HG02623 (cell line): ENCODE measurements around the gene GSTT4.
"Not testable (repeated sequence)": the region's sequence is repeated elsewhere in the genome, so short reads cannot be mapped to it uniquely, and the experiment has no call there.

Experiments used
- ATAC-seq: cut with Tn5 transposase; IDR thresholded peaks from one replicate; pipeline ENCODE4 v1.9.1; 2021; ENCODE audit warnings: moderate library complexity; ENCODE audit not compliant: unreplicated experiment

The GSTT4 gene

DNA sequence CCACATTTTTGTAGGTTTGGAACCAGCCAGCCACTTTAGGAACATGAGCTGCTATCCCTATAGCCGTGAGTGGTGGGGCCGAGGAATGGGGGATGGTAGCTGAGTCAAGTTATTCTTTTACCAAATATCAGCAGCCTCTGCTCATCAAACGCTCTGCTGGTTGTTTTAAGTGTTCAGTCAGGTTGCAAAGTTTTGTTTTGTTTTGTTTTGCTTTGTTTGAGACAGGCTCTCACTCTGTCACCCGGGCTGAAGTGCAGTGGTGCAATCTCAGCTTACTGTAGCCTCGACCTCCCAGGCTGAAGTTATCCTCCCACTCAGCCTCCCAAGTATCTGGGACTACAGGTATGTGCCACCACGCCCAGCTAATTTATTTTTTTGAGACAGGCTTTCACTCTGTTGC lies 20.2 kb upstream of the GSTT4 start:
- no peak for ATAC-seq

DNA sequence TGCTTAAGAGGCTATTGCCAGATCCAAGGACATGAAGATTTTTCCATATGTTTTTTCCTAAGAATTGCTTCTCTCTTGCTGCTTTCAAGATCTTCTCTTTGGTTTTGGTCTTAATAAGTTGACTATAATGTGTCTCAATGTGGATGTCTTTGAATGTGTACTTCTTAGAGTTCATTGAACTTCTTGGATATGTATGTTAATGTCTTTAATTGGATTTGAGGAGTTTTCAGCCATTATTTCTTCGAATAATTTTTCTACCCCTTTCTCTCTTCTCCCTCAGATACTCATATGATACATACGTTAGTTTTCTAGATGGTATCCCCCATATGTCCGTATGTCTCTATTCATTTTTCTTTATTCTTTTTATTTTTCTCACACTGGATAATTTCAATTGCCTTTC lies 19.1 kb upstream of the GSTT4 start:
- ATAC-seq = no peak

DNA sequence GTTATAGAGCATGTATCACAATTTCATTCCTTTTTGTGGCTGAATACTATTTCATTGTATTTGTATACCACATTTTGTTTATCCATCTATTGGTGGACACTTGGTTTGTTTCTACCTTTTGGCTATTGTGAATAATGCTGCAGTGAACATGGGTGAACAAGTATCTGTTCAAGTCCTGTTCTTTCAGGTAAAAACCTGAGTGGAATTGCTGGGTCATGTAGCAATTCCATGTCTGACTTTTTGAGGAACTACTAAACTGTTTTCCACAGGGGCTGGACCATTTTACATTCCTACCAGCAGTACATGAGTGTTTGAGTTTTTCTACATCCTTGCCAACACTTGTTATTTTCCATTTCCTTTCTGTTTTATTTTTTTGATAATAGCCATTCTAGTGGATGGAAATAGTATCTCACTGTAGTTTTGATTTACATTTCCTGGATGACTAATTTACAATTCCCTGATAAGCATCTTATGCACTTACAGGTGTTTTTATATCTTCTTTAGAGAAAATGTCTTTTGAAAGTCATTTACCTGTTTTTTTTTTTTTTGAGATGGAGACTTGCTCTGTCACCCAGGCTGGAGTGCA lies 18.0 kb upstream of the GSTT4 start:
- ATAC-seq = no peak

DNA sequence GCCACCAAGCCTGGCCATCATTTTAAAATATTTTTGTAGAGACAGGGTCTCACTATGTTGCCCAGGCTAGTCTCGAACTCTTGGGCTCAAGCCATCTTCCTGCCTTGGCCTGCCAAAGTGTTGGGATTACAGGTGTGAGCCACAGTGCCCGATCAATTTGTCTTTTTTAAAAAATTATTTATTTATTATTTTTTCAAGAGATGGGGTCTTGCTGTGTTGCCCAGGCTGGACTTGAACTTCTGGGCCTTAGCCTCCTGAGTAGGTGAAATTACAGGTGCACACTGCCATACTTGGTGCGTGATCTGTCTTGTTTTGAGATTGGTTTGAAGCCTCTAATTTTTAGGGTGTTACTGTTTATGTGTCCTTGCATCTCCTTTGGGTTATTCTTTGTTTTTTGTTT lies 16.1 kb upstream of the GSTT4 start:
- ATAC-seq = no peak

GRCh38 chr22:24016156-24016555 lies 10.9 kb upstream of the GSTT4 start:
- no peak for ATAC-seq

- no peak for ATAC-seq
These were observed 6.4 kb upstream of the GSTT4 start for GRCh38 chr22:24011735-24012068.

GRCh38 chr22:24010018-24010391 lies 4.8 kb upstream of the GSTT4 start:
- ATAC-seq = no peak

- ATAC-seq = no peak
These were observed 4.2 kb upstream of the GSTT4 start for GRCh38 chr22:24009227-24010017.

DNA sequence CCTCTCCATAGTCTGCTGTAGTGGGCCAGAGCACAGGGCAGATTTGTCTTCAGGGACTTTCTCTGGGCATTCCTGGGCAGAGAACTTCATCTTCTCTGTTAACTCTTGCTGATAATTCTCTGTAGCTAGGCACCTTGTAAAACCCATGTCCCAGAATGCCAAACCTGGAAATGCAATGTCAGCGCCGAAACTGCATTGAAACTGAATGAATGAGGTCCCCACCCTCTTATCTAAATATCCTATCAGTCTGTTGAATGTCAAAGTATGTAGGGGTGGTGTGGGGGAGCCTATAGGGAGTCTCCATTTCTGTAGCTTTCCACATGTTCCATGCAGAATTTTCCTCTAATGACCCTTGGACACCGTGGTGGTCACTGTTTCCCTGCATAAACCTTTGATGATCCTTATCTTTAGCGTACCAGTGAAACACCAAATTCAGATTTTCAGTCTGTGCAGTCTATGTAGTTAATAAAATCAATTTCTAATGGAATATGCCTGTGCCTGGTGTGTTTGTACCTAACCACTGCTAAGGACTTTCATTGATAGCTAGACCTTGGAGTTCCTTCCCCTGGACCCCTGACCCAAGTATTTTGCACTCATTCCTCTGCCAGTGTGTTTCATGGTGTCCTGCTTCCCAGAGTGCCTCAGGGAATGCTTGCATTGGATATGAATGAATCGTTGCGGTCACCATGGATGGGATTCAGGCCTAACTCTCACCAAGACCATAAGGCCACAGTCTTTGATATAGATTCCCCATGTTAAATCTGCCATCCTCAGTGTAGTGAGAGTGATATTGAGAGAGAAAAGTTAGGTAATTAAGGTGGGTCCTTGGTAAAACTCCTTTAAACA lies 3.4 kb upstream of the GSTT4 start:
- no peak for ATAC-seq

DNA sequence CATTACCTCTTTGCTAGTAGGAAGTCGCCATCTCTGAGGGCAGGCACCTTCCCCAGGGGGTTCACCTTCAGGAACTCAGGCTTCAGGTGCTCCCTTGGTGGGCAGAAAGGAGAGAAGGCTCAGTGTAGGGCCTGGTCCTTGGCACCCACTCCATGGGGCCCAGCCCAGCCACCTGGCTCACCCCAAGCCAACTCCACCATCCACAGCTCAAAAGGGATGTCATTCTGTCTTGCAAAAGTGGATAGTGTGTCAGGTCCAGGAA lies 2.7 kb upstream of the GSTT4 start:
- no peak for ATAC-seq

- no peak for ATAC-seq
These were observed 2.2 kb upstream of the GSTT4 start for GRCh38 chr22:24007253-24008021.

DNA sequence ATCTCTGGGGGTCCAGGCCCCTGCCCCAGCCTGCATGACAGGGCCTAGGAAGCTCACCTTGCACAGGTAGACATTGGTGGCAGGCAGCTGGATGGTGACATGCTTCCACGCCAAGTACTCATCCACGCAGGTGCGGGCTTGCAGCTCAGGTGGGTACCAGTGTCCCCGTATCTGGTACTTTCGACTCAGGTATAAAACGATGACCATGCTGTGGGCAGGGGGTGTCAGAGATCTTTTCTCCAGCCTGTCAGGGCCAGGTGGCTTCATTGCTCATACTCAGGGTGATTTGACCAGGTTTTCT lies 1.6 kb upstream of the GSTT4 start:
- no peak for ATAC-seq

DNA sequence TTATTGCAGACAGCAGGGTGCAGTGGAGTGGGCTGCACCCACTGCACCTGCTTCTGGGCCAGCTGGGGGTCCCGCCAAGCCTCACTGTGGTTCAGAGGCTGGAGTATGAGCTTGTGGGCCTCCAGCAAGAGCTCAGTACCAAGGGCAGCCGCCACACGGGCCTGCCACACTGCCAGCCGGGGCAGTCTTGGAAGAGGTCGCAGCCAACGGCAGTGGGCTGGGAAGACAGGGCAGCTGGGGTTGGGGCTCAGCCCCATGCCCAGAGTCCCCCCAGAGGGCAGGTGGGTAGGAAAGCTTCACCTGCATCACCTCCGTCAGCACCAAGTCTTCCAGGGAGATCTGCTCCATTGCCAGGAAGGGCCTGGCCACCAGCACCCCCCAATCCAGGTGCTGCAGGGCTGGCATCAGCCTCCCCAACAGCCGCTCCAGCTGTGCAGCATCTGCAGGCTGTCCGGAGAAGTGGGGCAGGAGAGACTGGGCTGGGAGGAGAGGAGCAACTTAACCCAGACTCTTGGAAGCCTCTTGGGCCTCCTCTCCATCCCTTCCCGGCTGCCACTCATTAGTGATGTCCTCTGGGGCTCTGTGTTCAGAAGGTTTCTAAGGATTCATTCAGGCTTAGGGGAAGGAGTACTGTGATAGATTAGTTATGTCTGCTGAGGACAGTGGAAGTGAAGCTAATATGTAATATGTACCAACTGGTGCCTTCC lies 1.1 kb upstream of the GSTT4 start:
- no peak for ATAC-seq

DNA sequence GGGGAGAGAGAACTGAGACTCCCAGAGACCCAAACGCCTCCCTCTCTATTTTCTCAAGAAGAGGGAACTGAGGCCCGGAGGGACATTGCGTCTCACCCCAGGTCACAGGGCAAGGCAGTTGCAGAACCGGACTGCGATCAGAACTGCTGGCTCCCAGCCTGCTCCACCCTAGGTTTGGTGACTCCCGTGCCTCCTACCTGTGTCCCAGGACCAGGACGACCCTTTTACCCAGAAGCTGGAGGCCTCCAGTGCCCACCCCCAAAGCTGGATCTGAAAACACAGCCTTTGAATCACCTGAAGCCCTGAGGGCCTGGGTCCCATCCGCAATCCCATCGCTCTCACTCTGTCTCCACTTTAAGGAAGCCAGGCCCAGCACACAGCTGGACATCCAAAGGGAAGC lies 1.4 kb downstream of the GSTT4 start:
- no peak for ATAC-seq

GRCh38 chr22:24002851-24003250 lies 2.4 kb downstream of the GSTT4 start:
- ATAC-seq = no peak

- no peak for ATAC-seq
These were observed 3.0 kb downstream of the GSTT4 start for GRCh38 chr22:24002272-24002671.

DNA sequence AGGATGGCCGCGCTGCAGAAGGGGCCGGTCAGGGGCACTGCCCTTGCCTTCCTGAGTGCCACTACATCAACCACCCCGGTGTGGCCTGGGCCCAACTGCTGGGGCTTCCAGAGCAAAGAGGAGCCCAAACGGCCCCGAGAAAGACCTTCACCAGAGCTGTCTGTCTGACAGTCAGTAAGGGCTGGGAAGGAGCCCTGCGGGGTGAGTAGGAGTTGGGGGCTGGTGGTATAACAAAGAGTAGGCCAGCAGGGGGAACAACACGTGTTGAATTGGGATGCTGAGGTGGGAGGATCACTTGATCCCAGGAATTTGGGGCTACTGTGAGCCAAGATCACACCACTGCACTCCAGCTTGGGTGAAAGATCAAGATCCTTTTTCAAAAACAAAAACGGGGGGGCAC lies 3.9 kb downstream of the GSTT4 start:
- ATAC-seq = no peak

GRCh38 chr22:23999779-24000178 lies 5.5 kb downstream of the GSTT4 start:
- ATAC-seq = not testable (repeated sequence)

- ATAC-seq = no peak
These were observed 8.2 kb downstream of the GSTT4 start for GRCh38 chr22:23997092-23997491.

- ATAC-seq = not testable (repeated sequence)
These were observed 11.6 kb downstream of the GSTT4 start for GRCh38 chr22:23993581-23994177.

GRCh38 chr22:23993080-23993479 lies 12.2 kb downstream of the GSTT4 start:
- ATAC-seq = not testable (repeated sequence)
